Activated CD8-positive, alpha-beta memory T cell treated with anti-CD3 and anti-CD28 coated beads, Interleukin-2, amount 10 ng/mL, durations not matched to agents 7 days and 5 days (primary cell): Measurements from ENCODE around the gene BTBD7. TPM values are rescaled to one million over a fixed set of nuclear protein-coding genes. Genes with fewer than 3 reads are reported as not detected.

Experiments
- ATAC-seq: fragments of 150-1000 bp; cut with Tn5 transposase; one replicate; pipeline ENCODE4 v1.10.0; 2021; ENCODE audit warnings: moderate library complexity
- CTCF ChIA-PET: fragments of 350-600 bp; sonication (Branson Sonifier 250); formaldehyde crosslinking; loops from one replicate; lab custom pipeline; 2021; ENCODE audit warnings: antibody characterized with exemption; lab: Charles Lee
- DNase-seq: peaks from one replicate; pipeline ENCODE4 v3.0.0-alpha.2; 2020
- H3K27ac Mint-ChIP-seq: one replicate; pipeline ENCODE4 v1.8.0; 2021; ENCODE audit warnings: mild to moderate bottlenecking, mixed read lengths
- H3K27me3 Mint-ChIP-seq: one replicate; pipeline ENCODE4 v1.8.0; 2021; ENCODE audit warnings: mixed read lengths
- H3K36me3 Mint-ChIP-seq: one replicate; pipeline ENCODE4 v1.8.0; 2021; ENCODE audit warnings: mild to moderate bottlenecking, mixed read lengths
- H3K4me1 Mint-ChIP-seq: one replicate; pipeline ENCODE4 v1.8.0; 2021; ENCODE audit warnings: mixed read lengths
- H3K4me3 Mint-ChIP-seq: one replicate; pipeline ENCODE4 v1.8.0; 2021; ENCODE audit warnings: mild to moderate bottlenecking, moderate library complexity, mixed read lengths
- H3K9me3 Mint-ChIP-seq: one replicate; pipeline ENCODE4 v1.8.0; 2022; ENCODE audit warnings: low read depth, mixed read lengths
- total RNA-seq, 2 experiments: library from RNA; stranded (reverse); gene quantifications; one replicate each; pipeline ENCODE4 v1.2.3, GENCODE V29; 2021

Gene BTBD7
- total RNA-seq, 2 experiments from 2014 or later, result 16.8 to 18.3 TPM

DNA sequence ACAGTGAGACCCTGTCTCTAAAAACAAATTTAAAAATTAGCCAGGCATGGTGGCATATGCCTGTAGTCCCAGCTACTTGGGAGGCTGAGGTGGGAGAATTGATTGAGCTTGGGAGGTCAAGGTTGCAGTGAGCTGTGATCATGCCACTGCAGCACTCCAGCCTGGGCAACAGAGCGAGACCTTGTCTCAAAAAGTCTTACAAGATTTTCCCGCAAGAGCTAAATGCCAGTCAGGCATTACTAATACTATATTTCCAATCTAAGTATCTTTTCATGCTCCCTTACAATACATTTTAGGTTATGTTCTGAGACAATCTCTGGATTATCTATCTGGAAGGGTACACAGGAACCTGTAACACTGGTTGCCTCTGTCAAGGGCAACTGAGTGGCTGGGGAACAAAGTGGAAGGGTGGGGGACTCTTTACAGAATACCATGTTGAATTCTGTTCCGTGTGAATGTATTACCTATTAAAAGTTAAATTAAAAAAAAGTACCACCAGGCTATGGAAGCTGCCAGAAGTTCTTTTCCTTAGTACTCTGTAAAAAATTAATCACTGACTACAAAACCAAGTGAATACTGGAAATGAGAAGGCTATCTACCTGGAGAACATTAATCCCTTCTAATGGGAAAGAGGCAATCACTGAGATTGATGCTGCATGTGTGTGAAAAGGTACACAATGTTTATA, 56.7 kb downstream of the BTBD7 start:
- no peaks in the 10 kb centered on the region for H3K9me3 Mint-ChIP-seq

DNA sequence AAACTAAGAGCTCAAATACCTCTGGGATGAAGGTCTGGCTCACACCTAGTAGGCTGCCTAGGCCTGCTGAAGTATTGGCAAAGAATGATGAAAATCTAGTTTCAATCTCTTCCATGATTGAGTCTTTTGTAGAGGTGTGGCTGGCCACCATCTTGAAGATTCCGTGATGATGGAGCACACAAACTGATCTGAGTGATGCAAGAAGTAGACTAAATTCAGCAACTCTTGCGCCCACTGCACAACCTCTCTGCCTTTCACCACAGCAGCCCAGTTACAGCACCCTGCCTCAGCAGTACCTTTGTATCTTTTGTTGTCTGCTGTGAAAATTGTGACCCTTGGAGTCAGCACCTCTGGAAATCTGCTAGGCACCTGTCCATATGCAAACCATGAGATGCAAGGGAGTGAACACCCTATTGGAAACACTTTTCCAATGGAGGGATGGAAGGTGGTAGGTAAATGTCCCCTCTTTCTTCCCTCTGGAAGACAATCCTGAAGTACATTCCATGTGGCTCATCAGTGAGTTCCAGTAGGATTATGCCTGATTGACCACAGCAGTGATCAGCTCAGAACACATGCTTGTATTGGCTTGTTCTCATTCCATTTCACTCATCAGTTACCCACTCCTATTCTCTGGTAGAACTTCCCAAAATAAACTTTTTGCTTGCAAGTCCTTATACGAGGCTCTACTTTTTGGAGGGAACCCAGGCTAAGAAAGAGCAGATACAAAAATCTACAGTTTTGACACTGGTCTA, 58.6 kb downstream of the BTBD7 start:
- Mint-ChIP-seq H3K27me3 (no peaks in the 10 kb centered on the region), H3K9me3 (no peaks in the 10 kb centered on the region), H3K27ac (no peak overlapping the region), H3K4me1 (peaks cover 7% of the 10 kb centered on the region), H3K36me3 (no peaks in the 10 kb centered on the region), H3K4me3 (no peak overlapping the region)
- no peak for DNase-seq
- no peak for ATAC-seq
- CTCF ChIA-PET, result no interaction called here

More for the DNA sequence above, 56.7 kb downstream of the BTBD7 start:
- DNase-seq, result no peak
- ATAC-seq, result no peak
- CTCF ChIA-PET, result no interaction called here
- H3K27me3 Mint-ChIP-seq, result no peaks in the 10 kb centered on the region
- H3K4me1 Mint-ChIP-seq, result peaks cover 5% of the 10 kb centered on the region
- no peak overlapping the region for H3K4me3 Mint-ChIP-seq
- H3K27ac Mint-ChIP-seq, result no peak overlapping the region
- no peaks in the 10 kb centered on the region for H3K36me3 Mint-ChIP-seq

DNA sequence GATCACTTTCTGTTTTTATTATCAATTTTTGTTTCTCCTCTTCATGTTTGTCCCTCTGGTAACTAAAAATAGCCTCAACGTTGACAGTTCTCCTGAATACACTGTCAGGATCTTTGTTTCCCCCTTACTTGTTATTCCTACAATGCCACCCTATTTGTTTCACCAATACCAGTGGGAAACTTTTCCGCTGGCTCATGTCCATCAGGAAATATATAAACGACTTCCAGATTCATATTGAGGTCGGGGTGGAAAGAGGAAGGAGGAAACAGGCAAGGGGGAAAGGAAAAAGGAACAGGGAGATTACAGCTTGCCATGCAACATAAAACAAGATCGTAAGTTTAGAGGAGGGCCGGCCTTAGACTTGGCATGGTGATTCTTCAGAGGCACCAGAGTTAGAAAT, 61.7 kb downstream of the BTBD7 start:
- peaks cover 7% of the 10 kb centered on the region for H3K4me1 Mint-ChIP-seq
- no peak for ATAC-seq
- no peak overlapping the region for H3K27ac Mint-ChIP-seq
- no peaks in the 10 kb centered on the region for H3K9me3 Mint-ChIP-seq
- CTCF ChIA-PET, result no interaction called here
- no peaks in the 10 kb centered on the region for H3K27me3 Mint-ChIP-seq
- DNase-seq, result no peak
- H3K36me3 Mint-ChIP-seq, result no peaks in the 10 kb centered on the region
- no peak overlapping the region for H3K4me3 Mint-ChIP-seq

DNA sequence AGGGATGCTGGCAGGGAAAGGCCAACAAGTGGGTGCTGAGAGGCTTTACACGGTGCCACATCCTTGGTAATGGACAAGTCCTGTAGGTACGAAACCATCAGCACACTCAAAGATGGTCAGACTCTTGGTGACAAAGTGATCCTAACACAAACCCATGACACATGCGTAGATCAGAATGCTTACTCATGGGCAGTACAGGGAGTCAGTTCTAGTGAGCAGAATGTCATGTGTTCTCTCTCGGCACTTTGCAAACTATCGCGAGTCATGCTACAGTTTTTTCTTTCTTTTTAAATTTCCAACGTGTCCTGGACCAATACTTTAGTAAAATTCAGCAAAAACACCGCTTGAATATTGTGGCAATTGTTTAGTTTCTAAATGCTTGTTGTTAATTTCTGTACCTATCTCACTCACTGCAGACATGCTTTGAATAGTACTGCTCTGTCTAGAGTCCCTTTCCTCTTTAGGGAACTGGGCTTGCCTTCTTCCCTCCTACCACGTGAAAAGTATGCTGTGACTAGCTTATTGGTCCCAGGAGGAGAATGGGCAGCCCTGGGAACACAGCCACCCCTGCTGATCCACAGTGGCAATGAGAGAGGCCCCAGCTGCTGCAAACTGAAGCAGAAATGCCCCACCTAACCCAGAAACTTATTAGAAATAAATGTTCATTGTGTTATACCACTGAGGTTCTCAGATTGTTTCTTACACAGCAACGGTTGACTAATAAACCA, 63.3 kb downstream of the BTBD7 start:
- Mint-ChIP-seq H3K36me3 (peaks cover 2% of the 10 kb centered on the region), H3K4me1 (peaks cover 7% of the 10 kb centered on the region), H3K27ac (peak overlapping the region; percentile 30), H3K4me3 (no peak overlapping the region), H3K9me3 (no peaks in the 10 kb centered on the region), H3K27me3 (no peaks in the 10 kb centered on the region)
- DNase-seq (no peak), ATAC-seq (no peak)
- CTCF ChIA-PET, result interaction anchor here (1.0 kb wide), 1 partner anchor 63 kb away, joined by 3 read pairs; the partner anchor contains the start of genes GON7 and UBR7

DNA sequence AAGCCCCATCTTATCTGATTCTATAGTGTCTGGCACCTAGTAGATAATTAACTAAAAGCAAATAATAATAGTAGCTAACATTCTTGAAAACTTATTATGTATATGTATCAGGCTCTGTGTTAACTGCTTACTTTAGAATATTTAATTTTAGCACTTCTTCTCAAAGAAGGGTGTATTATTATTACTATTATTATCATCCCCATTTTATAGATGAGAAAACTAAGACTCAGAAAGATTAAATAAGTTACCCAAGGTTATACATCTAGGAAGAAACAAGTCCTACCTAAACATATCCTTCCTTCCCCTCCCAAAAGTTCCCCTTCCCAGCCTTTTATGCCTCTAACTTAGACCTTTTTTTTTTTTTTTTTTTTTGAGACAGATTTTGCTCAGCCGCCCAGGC, 64.4 kb downstream of the BTBD7 start:
- H3K9me3 Mint-ChIP-seq, result no peaks in the 10 kb centered on the region
- H3K27ac Mint-ChIP-seq, result no peak overlapping the region
- H3K4me1 Mint-ChIP-seq, result peaks cover 11% of the 10 kb centered on the region
- ATAC-seq (no peak), DNase-seq (no peak)
- no peak overlapping the region for H3K4me3 Mint-ChIP-seq
- CTCF ChIA-PET, result interaction anchor here (0.8 kb wide), 1 partner anchor 614 kb away, joined by 3 read pairs; no protein-coding TSS in a partner anchor
- peaks cover 6% of the 10 kb centered on the region for H3K36me3 Mint-ChIP-seq
- H3K27me3 Mint-ChIP-seq, result no peaks in the 10 kb centered on the region

DNA sequence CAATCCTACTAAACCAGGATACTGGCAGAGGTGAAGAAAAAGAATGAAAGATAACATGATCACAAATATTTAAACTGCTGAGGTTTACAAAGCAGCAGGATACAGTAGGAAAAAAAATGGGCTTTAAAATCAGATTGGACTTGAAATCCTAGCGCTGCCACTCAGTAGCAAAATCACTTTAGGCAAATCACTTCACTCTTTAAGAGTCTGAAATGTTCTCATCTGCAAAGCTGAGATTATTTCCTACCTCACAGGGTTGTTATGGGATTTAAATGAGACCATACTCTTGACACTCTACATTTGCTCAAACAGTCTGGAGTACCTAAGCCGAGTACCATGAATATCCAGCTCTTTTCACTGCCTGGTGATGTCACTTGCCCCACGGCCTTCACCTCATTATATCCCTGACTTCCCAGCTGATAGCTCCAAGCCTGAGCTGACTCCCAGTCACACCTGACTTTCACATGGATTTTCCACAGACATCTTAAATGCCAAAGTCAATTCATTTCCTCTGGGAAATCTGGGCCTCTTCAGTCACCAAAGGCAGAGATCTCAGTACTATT, 65.6 kb downstream of the BTBD7 start:
- no peak for DNase-seq
- Mint-ChIP-seq H3K27me3 (no peaks in the 10 kb centered on the region), H3K4me1 (peaks cover 9% of the 10 kb centered on the region), H3K27ac (no peak overlapping the region), H3K4me3 (no peak overlapping the region), H3K9me3 (no peaks in the 10 kb centered on the region), H3K36me3 (peaks cover 12% of the 10 kb centered on the region)
- no peak for ATAC-seq
- CTCF ChIA-PET, result no interaction called here

DNA sequence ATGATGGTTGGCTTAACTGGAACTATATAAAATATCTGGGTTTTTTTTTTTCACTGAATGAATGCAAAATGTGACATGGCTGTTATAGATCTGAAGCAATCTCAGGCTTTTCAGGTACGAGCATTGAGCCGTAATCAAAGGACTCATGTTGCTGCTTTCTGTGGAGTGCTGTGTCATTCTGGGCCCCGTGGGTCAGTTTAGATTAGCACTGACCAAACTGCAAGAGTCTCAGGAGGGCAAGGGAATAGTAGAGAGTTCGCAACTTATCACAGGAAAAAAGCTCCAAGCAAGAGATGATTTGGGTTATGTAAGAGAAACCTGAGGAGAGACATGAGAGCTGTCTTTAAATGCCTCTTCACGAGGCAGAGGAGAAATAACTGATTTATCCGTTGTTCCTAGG, 66.7 kb downstream of the BTBD7 start:
- Mint-ChIP-seq H3K4me3 (no peak overlapping the region), H3K27ac (no peak overlapping the region), H3K9me3 (no peaks in the 10 kb centered on the region), H3K36me3 (peaks cover 12% of the 10 kb centered on the region), H3K27me3 (no peaks in the 10 kb centered on the region), H3K4me1 (peaks cover 6% of the 10 kb centered on the region)
- CTCF ChIA-PET, result interaction anchor here (0.7 kb wide), 1 partner anchor 366 kb away, joined by 3 read pairs; no protein-coding TSS in a partner anchor
- DNase-seq (no peak), ATAC-seq (no peak)

DNA sequence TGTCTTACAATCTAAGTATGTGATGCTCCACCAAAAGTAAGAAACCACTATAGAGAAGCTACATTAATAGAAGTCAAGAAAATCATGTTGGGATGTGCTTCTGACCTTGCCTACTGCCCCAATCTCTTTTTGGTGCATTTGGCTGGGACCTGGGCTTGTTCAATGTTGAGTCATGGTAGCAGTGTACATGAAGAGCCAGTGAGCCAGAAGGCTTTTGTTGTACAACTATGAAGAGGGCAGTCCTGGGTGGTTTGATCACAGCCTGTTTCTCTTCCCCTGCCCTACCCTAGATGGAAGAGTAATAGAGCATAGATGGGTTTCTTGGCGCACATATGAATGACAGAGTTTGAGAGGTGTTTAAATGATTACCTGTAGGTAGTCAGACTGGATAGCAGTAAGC, 69.4 kb downstream of the BTBD7 start:
- Mint-ChIP-seq H3K4me1 (peaks cover 4% of the 10 kb centered on the region), H3K4me3 (no peak overlapping the region), H3K27me3 (no peaks in the 10 kb centered on the region), H3K36me3 (peaks cover 12% of the 10 kb centered on the region), H3K27ac (no peak overlapping the region), H3K9me3 (no peaks in the 10 kb centered on the region)
- no peak for ATAC-seq
- no peak for DNase-seq
- CTCF ChIA-PET, result no interaction called here

DNA sequence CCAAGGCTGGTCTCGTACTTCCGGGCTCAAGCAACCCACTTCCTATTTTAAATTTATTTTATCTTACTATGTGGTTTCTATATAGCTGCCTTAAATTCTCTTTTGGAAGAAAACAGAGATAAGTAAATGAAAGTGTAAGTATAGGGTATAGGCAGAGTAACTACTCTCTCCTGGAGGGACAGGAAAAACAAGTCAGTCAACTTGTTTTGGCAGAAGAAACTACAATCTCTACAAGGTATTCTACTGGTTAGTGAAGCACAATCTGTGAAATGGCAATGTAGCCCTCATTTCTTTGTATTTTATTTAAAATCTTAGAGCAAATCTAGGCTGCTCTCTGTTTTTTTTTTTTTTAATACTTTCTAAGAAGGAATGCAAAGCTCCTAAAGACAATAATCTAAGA, 70.4 kb downstream of the BTBD7 start:
- no peak overlapping the region for H3K4me3 Mint-ChIP-seq
- ATAC-seq (no peak), DNase-seq (no peak)
- CTCF ChIA-PET, result no interaction called here
- H3K4me1 Mint-ChIP-seq, result peaks cover 4% of the 10 kb centered on the region
- H3K27ac Mint-ChIP-seq, result no peak overlapping the region
- peaks cover 12% of the 10 kb centered on the region for H3K36me3 Mint-ChIP-seq
- no peaks in the 10 kb centered on the region for H3K9me3 Mint-ChIP-seq
- H3K27me3 Mint-ChIP-seq, result no peaks in the 10 kb centered on the region

DNA sequence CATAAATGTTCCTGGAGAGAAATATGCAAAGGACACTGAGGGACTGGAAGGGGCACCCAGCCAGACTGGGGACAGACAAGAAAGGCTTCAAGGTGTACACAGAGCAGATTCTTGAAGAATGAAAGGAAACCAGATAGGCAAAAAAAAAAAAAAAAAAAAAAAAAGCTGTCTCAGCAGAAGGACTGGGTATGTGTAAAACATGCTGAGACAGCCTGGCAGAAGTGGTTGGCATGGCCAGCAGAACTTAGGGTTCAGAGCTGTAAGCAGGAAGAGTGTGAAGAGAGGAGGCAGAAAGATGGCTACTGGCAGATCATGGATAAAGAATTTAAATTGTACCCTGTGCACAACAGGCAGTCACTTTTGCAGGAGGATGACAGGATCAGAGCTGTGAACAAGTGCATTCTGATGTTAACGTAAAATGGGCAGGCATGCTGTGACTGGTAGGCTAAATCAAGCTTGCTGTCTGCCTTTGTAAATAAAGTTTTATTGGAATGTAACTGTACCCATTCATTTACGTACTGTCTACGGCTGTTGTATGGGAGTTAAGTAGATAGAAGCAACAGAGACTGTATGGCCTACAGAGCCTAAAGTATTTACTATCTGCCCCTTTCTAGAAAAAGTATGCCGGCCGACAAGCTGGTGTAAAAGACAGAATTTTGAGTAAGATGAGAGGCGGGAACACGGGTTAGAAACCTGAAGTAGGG, 83.6 kb downstream of the BTBD7 start:
- DNase-seq (no peak), ATAC-seq (no peak)
- no peak overlapping the region for H3K27ac Mint-ChIP-seq
- H3K36me3 Mint-ChIP-seq, result peaks cover 17% of the 10 kb centered on the region
- H3K4me1 Mint-ChIP-seq, result peaks cover 11% of the 10 kb centered on the region
- no peaks in the 10 kb centered on the region for H3K27me3 Mint-ChIP-seq
- no peak overlapping the region for H3K4me3 Mint-ChIP-seq
- CTCF ChIA-PET, result interaction anchor here (0.7 kb wide), 2 partner anchors 11 to 133 kb away, joined by 3 to 4 read pairs; no protein-coding TSS in a partner anchor
- H3K9me3 Mint-ChIP-seq, result no peaks in the 10 kb centered on the region

DNA sequence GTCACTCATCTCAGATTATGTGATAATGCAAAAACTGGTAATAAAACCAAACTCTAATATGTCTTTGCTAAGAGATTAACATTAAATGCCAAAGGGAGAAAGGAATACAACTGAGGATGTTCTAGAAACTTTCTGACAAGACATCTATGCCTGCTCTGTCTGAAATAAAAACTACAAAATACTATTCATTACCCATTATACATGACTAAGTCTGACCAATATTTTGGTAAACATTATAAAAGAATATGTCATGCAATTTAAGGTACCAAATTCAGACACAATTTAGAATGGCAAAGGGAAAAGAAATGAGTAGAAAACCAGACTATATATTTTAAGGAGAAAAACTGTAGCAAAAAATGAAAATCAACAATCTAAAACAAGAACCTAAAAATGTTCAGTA, 86.3 kb downstream of the BTBD7 start:
- CTCF ChIA-PET, result no interaction called here
- DNase-seq (no peak), ATAC-seq (no peak)

DNA sequence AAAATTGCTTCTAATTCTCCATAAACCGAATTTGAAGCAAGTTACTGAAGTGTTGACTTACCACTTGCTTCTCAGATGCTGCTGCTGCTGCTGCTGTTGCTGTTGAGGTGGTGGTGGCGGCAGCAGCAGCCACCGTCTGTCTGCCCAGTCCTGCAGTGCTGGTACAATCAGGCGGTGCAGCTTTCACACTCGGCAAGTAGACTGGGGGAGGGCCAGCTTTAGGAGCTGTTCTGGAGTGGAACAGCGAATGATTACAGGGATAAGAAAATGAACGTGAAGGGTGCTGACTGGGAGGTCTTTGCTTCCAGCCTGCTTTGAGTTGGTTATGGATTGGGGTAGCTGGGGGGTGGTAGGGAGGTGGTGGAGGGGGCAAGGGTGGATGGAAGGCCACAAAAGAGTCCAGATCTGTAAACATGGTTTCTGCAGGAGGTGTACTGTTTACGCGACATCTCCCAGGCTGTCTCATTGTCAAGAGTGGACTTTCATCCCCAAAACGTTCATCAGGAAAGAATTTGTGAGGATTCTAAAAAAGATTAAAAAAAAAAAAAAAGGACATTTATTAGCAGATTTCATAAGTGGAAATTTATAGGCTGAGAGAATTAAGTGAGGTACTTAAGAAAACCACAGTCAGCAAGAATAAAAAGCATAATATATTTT, 86.9 kb downstream of the BTBD7 start:
- Mint-ChIP-seq H3K27ac (no peak overlapping the region), H3K27me3 (no peaks in the 10 kb centered on the region), H3K4me3 (no peak overlapping the region), H3K36me3 (peaks cover 22% of the 10 kb centered on the region), H3K9me3 (no peaks in the 10 kb centered on the region), H3K4me1 (peaks cover 11% of the 10 kb centered on the region)
- ATAC-seq, result no peak
- DNase-seq, result no peak
- CTCF ChIA-PET, result interaction anchor here (1.1 kb wide), 1 partner anchor 12 kb away, joined by 6 read pairs; no protein-coding TSS in a partner anchor

More for the DNA sequence above, 86.3 kb downstream of the BTBD7 start:
- Mint-ChIP-seq H3K4me1 (peaks cover 11% of the 10 kb centered on the region), H3K4me3 (no peak overlapping the region), H3K27me3 (no peaks in the 10 kb centered on the region), H3K27ac (no peak overlapping the region), H3K9me3 (no peaks in the 10 kb centered on the region), H3K36me3 (peaks cover 24% of the 10 kb centered on the region)
